ENCODE results near the gene C1QTNF9B. TPM values are rescaled to one million over a fixed set of nuclear protein-coding genes. Genes with fewer than 3 reads are reported as not detected.

C1QTNF9B gene
- total RNA-seq, 4 donors from 2014 or later, result not detected

DNA sequence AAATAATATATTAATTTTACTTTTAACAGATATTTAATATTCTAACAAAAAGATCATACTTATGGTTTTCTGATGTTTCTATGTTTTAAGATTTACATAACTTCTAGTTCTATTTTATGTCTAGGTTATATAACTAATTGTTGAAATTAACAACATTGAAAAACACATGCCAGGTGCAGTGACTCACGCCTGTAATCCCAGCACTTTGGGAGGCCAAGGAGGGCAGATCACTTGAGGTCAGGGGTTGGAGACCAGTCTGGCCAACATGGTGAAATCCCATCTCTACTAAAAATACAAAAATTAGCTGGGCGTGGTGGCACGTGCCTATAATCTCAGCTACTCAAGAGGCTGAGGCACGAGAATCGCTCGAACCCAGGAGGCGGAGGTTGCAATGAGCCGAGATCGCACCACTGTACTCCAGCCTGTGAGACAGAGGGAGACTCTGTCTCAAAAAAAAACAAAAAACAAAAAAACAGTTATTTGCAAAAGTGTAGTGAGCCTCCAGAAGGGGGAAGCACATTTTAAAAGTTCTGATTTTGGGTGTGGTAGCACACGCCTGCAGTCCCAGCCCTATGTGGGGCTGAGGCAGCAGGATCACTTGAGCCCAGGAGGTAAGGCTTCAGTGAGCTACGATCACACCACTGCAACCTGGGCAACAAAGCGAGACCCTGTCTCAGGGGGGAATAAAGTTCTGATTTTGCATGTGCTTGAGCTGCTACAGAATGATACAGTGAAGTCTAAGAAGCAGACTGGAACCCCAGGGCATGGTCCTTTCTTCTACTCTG is 26.8 kb downstream of the C1QTNF9B start:
- TF ChIP-seq, protein P1, sequence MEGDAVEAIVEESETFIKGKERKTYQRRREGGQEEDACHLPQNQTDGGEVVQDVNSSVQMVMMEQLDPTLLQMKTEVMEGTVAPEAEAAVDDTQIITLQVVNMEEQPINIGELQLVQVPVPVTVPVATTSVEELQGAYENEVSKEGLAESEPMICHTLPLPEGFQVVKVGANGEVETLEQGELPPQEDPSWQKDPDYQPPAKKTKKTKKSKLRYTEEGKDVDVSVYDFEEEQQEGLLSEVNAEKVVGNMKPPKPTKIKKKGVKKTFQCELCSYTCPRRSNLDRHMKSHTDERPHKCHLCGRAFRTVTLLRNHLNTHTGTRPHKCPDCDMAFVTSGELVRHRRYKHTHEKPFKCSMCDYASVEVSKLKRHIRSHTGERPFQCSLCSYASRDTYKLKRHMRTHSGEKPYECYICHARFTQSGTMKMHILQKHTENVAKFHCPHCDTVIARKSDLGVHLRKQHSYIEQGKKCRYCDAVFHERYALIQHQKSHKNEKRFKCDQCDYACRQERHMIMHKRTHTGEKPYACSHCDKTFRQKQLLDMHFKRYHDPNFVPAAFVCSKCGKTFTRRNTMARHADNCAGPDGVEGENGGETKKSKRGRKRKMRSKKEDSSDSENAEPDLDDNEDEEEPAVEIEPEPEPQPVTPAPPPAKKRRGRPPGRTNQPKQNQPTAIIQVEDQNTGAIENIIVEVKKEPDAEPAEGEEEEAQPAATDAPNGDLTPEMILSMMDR (IDR thresholded peaks at IDR 0.05; ENCODE audit: low read depth), result no peak

DNA sequence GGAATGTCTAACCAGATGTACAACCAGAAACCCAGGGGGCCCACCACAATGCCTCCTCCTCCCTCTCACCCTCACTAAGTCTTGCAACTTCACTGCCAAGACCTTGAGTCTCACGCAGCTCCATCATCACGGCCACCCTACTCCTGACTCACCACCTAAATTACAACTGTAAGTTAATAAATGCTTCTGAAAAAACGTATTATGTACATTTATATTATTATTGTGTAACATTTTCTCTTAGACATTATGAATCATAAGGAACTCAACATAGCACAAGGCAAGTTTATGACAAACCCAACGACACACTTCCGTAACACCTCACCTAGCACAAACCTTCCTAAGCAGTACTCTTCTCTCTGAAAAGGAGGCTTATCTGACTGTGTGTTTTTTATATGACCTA is 28.8 kb downstream of the C1QTNF9B start:
- TF ChIP-seq, protein P1 (IDR thresholded peaks at IDR 0.05; ENCODE audit: low read depth), result no peak

DNA sequence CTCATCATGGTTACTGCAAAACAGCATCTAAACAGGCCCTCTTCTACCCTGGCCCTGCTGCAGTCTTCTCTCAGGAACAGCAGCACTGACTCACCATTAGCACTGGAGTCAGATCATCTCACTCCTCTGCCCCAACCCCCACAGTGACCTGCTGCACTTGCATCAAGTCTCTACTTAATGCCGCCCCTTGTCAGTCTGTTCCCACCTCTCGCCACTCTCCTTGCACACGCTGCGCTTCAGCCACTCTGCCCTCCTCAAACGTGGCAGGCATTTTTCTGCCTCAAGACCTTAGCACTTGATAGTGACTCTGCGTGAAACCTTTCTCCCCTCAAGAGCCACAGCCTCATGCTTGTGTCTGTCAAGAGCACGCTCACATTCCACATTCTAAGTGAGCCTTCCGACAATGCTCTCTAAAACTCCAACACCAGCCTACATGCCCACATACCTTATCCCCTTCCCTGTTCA is 30.2 kb downstream of the C1QTNF9B start:
- TF ChIP-seq, protein P1 (IDR thresholded peaks at IDR 0.05; ENCODE audit: low read depth), result no peak

DNA sequence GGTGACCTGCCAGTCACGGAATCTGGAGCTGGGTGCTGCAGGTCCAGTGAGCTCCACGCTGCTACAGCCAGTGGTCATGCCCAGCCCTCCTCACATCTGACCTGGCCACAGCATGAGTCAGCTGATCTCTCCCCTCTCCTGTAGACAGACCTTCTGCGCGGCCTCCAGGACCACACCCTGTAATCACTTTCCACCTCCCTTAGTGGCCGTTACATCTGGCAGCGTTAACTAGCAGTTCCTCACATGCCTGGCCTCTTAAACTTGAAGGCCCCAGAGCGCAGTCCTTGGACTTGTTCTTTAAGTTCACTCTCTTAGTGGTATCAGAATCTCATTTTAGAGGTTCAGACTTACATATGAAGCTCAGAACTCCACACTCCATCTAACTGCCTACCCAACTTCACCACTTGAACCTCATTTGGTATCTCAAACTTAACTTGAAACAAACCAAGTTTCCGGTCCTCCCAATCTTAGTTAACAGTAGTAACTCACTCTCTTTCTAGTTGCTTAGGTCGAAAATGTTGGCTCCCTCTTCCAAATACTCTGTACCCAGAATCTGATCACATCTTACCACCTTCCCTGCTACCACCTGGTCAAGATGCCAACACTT is 30.8 kb downstream of the C1QTNF9B start:
- TF ChIP-seq, protein P1 (IDR thresholded peaks at IDR 0.05; ENCODE audit: low read depth), result no peak

DNA sequence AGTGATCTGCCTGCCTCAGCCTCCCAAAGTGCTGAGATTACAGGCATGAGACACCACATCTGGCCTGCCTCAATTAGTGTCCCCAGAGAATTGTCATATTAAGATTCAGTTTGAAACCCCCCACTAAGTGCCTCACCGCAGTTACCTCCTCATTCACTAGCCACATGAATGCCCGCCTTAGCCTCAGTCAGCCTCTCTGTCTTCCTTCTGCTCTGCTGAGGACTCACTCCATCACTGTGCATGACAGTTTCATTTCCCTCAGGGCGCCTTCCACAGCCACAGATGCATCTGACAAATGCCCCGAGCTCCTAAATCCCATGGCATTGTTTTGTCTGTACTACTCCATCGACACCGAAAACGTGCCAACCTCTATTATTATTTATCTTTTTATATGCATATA is 31.4 kb downstream of the C1QTNF9B start:
- TF ChIP-seq, protein P1 (IDR thresholded peaks at IDR 0.05; ENCODE audit: low read depth), result no peak

DNA sequence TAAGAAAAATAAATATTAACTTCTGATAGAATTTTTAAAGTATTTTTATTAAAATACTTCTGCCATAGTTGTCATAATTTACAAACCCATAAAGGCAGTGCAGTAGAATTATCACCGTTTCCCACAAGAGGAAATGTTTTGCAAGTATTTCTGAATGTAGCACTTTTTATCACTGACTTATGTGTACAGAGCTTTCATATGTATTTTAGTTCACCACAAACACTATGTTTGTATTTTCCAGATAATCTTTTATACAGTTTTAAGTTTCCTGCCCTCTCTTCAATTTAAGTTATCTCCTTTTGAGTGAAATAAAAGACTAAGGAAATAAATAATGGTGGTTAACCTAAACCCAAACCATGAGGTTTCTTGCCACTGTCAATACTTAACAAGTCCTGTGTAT is 32.3 kb downstream of the C1QTNF9B start:
- TF ChIP-seq, protein P1 (IDR thresholded peaks at IDR 0.05; ENCODE audit: low read depth), result no peak

DNA sequence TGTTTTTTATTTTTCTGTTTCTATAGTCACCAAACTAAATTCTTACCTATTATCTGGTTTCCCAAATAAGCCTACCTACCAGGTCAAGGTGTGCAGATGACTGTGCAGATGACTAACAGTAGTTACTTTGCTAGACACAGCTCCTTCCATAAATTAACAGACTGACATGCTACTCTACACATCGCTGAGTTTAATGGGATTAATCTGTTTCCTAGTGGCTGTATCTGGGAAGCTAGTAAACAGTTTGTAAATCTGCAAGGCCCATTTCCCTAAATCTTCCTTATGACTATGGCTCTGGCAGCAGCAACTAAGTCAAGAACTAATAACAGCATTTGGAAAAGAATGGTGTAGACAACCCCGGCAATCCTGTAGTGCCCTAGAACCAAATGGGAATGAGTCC is 36.0 kb downstream of the C1QTNF9B start:
- TF ChIP-seq, protein P1 (IDR thresholded peaks at IDR 0.05; ENCODE audit: low read depth), result no peak

Measured in subcutaneous adipose tissue (tissue), 4 donors.